ENCODE measurements around the gene PRSS38.

Gene PRSS38

DNA sequence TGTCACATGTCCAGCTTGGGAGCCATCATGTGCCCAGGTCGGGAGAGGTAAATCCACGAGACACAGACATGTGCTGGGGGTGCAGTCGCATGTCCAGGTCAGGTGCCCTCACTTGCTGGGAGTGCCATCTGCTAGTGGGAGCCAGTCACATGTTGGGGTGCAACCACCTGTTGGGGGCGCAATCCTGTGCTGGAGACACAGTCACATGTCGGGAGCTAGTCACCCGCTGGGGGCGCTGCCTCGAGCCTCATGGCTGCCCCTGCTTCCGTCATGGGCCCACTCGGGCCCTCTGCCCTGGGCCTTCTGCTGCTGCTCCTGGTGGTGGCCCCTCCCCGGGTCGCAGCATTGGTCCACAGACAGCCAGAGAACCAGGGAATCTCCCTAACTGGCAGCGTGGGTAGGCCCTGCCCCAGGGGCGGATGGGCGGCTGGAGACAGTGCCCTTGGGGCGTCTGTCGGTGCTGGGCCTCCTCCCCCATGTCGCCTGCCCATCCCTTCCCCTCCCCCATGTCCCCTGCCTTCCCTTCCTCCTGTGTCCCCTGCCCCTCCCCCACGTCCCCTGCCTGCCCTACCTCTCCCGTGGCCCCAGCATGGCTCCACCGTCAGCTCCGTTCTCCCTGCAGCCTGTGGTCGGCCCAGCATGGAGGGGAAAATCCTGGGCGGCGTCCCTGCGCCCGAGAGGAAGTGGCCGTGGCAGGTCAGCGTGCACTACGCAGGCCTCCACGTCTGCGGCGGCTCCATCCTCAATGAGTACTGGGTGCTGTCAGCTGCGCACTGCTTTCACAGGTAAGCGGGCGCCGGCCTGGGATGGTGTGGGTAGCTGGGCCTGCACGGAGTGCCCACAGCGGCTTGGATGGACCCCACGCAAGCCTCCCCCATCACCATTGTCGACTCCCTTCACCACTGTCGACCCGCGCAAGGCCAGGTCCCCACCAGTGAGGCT lies at the start of gene PRSS38:
Gene PRSS38, plus strand, starts transcription at position 208 of the 942 bp plus-strand sequence. Its CDS starts 42 bp downstream, at position 250.
- H3K4me3 ChIP-seq (ENCODE audit: low read depth, low read length) = no peak within 1 kb of the TSS
- TF ChIP-seq, protein P1, sequence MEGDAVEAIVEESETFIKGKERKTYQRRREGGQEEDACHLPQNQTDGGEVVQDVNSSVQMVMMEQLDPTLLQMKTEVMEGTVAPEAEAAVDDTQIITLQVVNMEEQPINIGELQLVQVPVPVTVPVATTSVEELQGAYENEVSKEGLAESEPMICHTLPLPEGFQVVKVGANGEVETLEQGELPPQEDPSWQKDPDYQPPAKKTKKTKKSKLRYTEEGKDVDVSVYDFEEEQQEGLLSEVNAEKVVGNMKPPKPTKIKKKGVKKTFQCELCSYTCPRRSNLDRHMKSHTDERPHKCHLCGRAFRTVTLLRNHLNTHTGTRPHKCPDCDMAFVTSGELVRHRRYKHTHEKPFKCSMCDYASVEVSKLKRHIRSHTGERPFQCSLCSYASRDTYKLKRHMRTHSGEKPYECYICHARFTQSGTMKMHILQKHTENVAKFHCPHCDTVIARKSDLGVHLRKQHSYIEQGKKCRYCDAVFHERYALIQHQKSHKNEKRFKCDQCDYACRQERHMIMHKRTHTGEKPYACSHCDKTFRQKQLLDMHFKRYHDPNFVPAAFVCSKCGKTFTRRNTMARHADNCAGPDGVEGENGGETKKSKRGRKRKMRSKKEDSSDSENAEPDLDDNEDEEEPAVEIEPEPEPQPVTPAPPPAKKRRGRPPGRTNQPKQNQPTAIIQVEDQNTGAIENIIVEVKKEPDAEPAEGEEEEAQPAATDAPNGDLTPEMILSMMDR (IDR thresholded peaks at IDR 0.05; ENCODE audit: insufficient read depth, low read depth, low read length, missing control alignments) = no peak
- no peak for DNase-seq (ENCODE audit: low read depth)

DNA sequence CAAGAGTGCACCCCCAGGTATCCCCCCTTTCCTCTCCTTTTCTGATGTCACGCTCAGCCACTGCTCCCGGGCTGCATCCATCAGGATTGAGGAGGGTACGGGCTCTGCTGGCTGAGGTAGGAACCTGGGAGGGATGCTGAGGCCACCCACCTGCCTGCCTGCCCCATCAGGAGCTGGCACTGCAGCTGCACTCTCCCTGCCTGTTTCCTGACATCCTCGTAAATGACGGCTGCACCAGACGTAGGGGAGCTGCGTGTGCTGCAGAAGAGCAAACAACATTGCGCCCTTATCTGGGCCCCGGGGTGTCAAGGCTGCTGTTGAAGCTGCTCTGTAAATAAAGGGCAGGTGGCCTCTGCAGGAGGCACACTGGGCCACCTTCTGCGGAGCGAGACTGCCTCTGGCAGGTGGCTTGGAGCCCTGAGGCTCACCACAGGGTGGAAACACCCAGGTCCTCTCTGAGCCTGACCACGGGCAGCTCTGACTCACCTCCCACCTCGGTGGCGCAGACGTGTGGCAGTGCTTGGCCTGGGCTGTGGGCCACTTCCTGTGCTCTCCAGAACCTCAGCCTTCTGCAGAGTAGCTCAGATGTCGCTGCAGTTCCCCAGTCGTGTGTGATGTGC lies 49.4 kb upstream of the PRSS38 start:
- no peak overlapping the region for H3K4me3 ChIP-seq (ENCODE audit: low read depth, low read length)
- no peak for DNase-seq (ENCODE audit: low read depth)
- TF ChIP-seq, protein P1 (IDR thresholded peaks at IDR 0.05; ENCODE audit: insufficient read depth, low read depth, low read length, missing control alignments) = no peak

DNA sequence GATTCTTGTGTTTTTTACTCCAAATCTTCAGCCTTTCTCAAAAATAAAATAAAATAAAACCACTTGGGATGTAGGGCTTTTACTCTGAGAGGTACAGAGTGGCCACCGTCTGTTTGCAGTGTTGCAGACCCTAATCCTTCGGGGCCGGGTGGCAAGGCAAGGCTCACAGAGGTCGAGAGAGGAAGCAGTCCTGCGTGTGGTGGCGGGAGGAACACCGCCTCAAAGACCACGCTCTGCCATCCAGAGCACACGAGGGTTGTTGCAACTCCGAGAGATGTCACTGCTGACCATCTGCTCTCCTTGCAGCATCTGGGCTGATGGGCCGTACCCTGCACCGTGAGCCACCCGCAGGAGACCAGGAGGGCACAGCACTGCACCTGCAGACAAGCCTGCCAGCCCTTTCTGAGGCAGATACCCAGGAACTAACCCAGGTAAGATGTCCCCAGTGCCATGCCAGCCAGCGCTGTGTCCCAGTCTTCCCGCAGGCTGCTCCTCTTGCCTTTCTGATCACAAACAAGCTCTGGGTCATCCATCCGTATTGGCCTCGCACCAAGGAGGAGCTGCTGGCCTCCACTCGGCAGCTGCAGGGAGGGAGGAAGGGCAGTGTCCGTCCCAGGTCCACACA lies 48.7 kb upstream of the PRSS38 start:
- no peak for DNase-seq (ENCODE audit: low read depth)
- no peak overlapping the region for H3K4me3 ChIP-seq (ENCODE audit: low read depth, low read length)
- TF ChIP-seq, protein P1 (IDR thresholded peaks at IDR 0.05; ENCODE audit: insufficient read depth, low read depth, low read length, missing control alignments) = no peak

DNA sequence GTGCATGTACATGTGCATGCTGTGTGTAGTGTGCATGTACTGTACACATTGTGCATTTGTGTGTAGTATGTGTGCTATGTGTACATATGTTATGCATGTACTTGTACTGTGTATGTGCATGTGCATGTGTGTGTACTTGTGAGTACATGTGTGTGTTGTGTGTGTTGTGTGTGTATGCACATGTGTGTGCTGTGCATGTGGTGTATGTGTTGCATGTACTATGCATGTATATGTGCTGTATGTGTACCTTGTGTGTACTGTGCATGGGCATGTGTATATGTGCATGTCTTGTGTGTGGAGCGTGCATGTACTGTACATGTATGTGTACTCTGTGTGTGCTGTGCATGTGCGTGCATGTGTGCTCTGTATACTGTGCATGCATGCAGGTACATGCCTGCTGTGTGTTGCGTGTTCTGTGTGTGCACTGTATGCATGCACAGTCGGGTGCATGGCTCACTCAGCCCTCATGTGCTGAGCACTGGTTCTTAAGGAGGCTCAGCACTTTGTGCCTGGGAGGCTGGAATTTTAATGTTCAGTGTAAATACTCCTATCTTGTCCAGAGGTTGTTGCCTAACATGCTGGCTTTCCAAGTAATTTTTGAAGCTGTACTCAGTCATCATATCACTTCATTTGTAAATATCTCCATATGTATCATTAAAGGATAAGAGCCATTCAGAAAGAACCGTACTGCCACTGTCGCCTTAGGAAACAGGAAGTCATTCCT lies 47.9 kb upstream of the PRSS38 start:
- H3K4me3 ChIP-seq (ENCODE audit: low read depth, low read length) = no peak overlapping the region
- TF ChIP-seq, protein P1 (IDR thresholded peaks at IDR 0.05; ENCODE audit: insufficient read depth, low read depth, low read length, missing control alignments) = no peak
- DNase-seq (ENCODE audit: low read depth) = no peak

DNA sequence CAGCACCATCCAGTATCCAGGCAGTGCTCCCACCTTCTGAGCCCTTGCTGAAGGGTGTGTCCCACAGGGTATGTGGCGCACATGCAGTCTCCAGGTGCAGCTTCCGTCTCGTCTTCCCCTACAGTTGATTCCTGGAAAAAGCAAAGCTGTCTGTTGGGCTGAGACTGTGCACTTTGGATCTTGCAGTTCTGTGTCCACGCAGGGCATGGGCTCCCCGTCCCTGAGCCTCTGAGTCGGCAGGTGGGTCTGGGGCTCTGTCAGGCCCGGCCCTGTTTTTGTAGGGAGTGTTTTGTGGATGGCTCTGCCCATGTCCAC lies 47.4 kb upstream of the PRSS38 start:
- H3K4me3 ChIP-seq (ENCODE audit: low read depth, low read length) = no peak overlapping the region
- DNase-seq (ENCODE audit: low read depth) = no peak
- TF ChIP-seq, protein P1 (IDR thresholded peaks at IDR 0.05; ENCODE audit: insufficient read depth, low read depth, low read length, missing control alignments) = no peak

DNA sequence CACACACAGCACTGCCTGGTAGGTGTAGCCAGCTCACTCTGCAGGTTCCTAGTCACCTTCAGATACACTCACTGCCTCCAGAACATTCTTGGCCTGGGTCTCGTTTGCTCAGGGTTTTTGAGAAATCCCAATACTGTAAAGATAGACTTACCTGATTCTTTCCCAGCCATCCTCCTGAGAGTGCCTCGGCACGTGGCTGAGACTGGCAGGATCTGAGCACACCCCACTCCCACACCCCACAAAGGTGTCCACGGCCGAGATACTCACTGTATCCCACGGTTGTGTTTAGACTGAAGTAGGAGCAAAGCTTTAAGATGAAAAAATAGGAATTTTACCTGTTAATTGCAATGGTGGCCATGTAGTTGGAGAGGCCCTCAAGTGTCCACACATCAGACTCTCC lies 46.8 kb upstream of the PRSS38 start:
- TF ChIP-seq, protein P1 (IDR thresholded peaks at IDR 0.05; ENCODE audit: insufficient read depth, low read depth, low read length, missing control alignments) = no peak
- H3K4me3 ChIP-seq (ENCODE audit: low read depth, low read length) = no peak overlapping the region
- DNase-seq (ENCODE audit: low read depth) = no peak
